ENCODE data around the gene EML1.
A peak's percentile ranks its signal among the peaks of the same experiment; 100 is the strongest.

The EML1 gene

GRCh38 chr14:99831303-99831702 is 38.1 kb downstream of the EML1 start:
- no peaks in the 10 kb centered on the region for H3K27me3 ChIP-seq (ENCODE audit: control insufficient read depth, insufficient read depth, low read length)
- WGBS (ENCODE audit: insufficient coverage, insufficient read length): no CpG with 5 or more reads among the region's 5 CpGs
- H3K4me1 ChIP-seq (ENCODE audit: control insufficient read depth, insufficient read depth, low read length): no peaks in the 10 kb centered on the region
- no peaks in the 10 kb centered on the region for H3K9me3 ChIP-seq (ENCODE audit: control insufficient read depth, insufficient read depth, low read length)
- H3K27ac ChIP-seq (ENCODE audit: low read length): no peak overlapping the region
- no peak overlapping the region for H3K4me3 ChIP-seq (ENCODE audit: low read length)
- no peak for DNase-seq (ENCODE audit: low read depth, low spot score)
- no peaks in the 10 kb centered on the region for H3K36me3 ChIP-seq (ENCODE audit: control insufficient read depth, insufficient read depth, low read length)

- Histone ChIP-seq H3K9me3 (ENCODE audit: control insufficient read depth, insufficient read depth, low read length) (no peaks in the 10 kb centered on the region), H3K36me3 (ENCODE audit: control insufficient read depth, insufficient read depth, low read length) (no peaks in the 10 kb centered on the region), H3K4me1 (ENCODE audit: control insufficient read depth, insufficient read depth, low read length) (peaks cover 1% of the 10 kb centered on the region; the same call in 1 of the 2 replicates), H3K27me3 (ENCODE audit: control insufficient read depth, insufficient read depth, low read length) (no peaks in the 10 kb centered on the region), H3K27ac (ENCODE audit: low read length) (no peak overlapping the region), H3K4me3 (ENCODE audit: low read length) (no peak overlapping the region)
- no CpG with 5 or more reads among the region's 8 CpGs for WGBS (ENCODE audit: insufficient coverage, insufficient read length)
- DNase-seq (ENCODE audit: low read depth, low spot score): no peak
These were observed 38.9 kb downstream of the EML1 start for GRCh38 chr14:99831903-99832685.

- H3K36me3 ChIP-seq (ENCODE audit: control insufficient read depth, insufficient read depth, low read length): no peaks in the 10 kb centered on the region
- no peaks in the 10 kb centered on the region for H3K27me3 ChIP-seq (ENCODE audit: control insufficient read depth, insufficient read depth, low read length)
- no peaks in the 10 kb centered on the region for H3K9me3 ChIP-seq (ENCODE audit: control insufficient read depth, insufficient read depth, low read length)
- no CpG with 5 or more reads among the region's 2 CpGs for WGBS (ENCODE audit: insufficient coverage, insufficient read length)
- no peak overlapping the region for H3K27ac ChIP-seq (ENCODE audit: low read length)
- DNase-seq (ENCODE audit: low read depth, low spot score): no peak
- H3K4me3 ChIP-seq (ENCODE audit: low read length): no peak overlapping the region
- H3K4me1 ChIP-seq (ENCODE audit: control insufficient read depth, insufficient read depth, low read length): peaks cover 4% of the 10 kb centered on the region; the same call in 1 of the 2 replicates
These were observed 44.6 kb downstream of the EML1 start for GRCh38 chr14:99837822-99838221.

- peaks cover 4% of the 10 kb centered on the region; the same call in 1 of the 2 replicates for H3K4me1 ChIP-seq (ENCODE audit: control insufficient read depth, insufficient read depth, low read length)
- no peak overlapping the region for H3K4me3 ChIP-seq (ENCODE audit: low read length)
- H3K36me3 ChIP-seq (ENCODE audit: control insufficient read depth, insufficient read depth, low read length): no peaks in the 10 kb centered on the region
- H3K27me3 ChIP-seq (ENCODE audit: control insufficient read depth, insufficient read depth, low read length): no peaks in the 10 kb centered on the region
- peak; percentile 45 for DNase-seq (ENCODE audit: low read depth, low spot score)
- H3K27ac ChIP-seq (ENCODE audit: low read length): no peak overlapping the region
- WGBS (ENCODE audit: insufficient coverage, insufficient read length): no CpG with 5 or more reads among the region's 14 CpGs
- H3K9me3 ChIP-seq (ENCODE audit: control insufficient read depth, insufficient read depth, low read length): no peaks in the 10 kb centered on the region
These were observed 45.5 kb downstream of the EML1 start for GRCh38 chr14:99838639-99839134.

GRCh38 chr14:99839696-99840095 is 46.5 kb downstream of the EML1 start:
- WGBS (ENCODE audit: insufficient coverage, insufficient read length): no CpG with 5 or more reads among the region's 8 CpGs
- Histone ChIP-seq H3K9me3 (ENCODE audit: control insufficient read depth, insufficient read depth, low read length) (no peaks in the 10 kb centered on the region), H3K27me3 (ENCODE audit: control insufficient read depth, insufficient read depth, low read length) (no peaks in the 10 kb centered on the region), H3K4me3 (ENCODE audit: low read length) (no peak overlapping the region), H3K4me1 (ENCODE audit: control insufficient read depth, insufficient read depth, low read length) (peaks cover 4% of the 10 kb centered on the region; the same call in 1 of the 2 replicates), H3K36me3 (ENCODE audit: control insufficient read depth, insufficient read depth, low read length) (no peaks in the 10 kb centered on the region), H3K27ac (ENCODE audit: low read length) (no peak overlapping the region)
- DNase-seq (ENCODE audit: low read depth, low spot score): no peak

GRCh38 chr14:99840265-99840664 is 47.1 kb downstream of the EML1 start:
- DNase-seq (ENCODE audit: low read depth, low spot score): no peak
- Histone ChIP-seq H3K4me1 (ENCODE audit: control insufficient read depth, insufficient read depth, low read length) (peaks cover 4% of the 10 kb centered on the region; the same call in 1 of the 2 replicates), H3K27me3 (ENCODE audit: control insufficient read depth, insufficient read depth, low read length) (no peaks in the 10 kb centered on the region), H3K4me3 (ENCODE audit: low read length) (no peak overlapping the region), H3K9me3 (ENCODE audit: control insufficient read depth, insufficient read depth, low read length) (no peaks in the 10 kb centered on the region), H3K27ac (ENCODE audit: low read length) (no peak overlapping the region), H3K36me3 (ENCODE audit: control insufficient read depth, insufficient read depth, low read length) (no peaks in the 10 kb centered on the region)
- no CpG with 5 or more reads among the region's 6 CpGs for WGBS (ENCODE audit: insufficient coverage, insufficient read length)

- WGBS (ENCODE audit: insufficient coverage, insufficient read length): no CpG with 5 or more reads among the region's 5 CpGs
- H3K9me3 ChIP-seq (ENCODE audit: control insufficient read depth, insufficient read depth, low read length): no peaks in the 10 kb centered on the region
- no peak for DNase-seq (ENCODE audit: low read depth, low spot score)
These were observed 47.6 kb downstream of the EML1 start for GRCh38 chr14:99840774-99841305.

GRCh38 chr14:99841436-99842071 is 48.3 kb downstream of the EML1 start:
- no peaks in the 10 kb centered on the region for H3K9me3 ChIP-seq (ENCODE audit: control insufficient read depth, insufficient read depth, low read length)
- H3K36me3 ChIP-seq (ENCODE audit: control insufficient read depth, insufficient read depth, low read length): no peaks in the 10 kb centered on the region
- peaks cover 4% of the 10 kb centered on the region; the same call in 1 of the 2 replicates for H3K4me1 ChIP-seq (ENCODE audit: control insufficient read depth, insufficient read depth, low read length)
- H3K4me3 ChIP-seq (ENCODE audit: low read length): no peak overlapping the region
- H3K27me3 ChIP-seq (ENCODE audit: control insufficient read depth, insufficient read depth, low read length): no peaks in the 10 kb centered on the region
- no peak overlapping the region for H3K27ac ChIP-seq (ENCODE audit: low read length)
- DNase-seq (ENCODE audit: low read depth, low spot score): no peak
- WGBS (ENCODE audit: insufficient coverage, insufficient read length): no CpG with 5 or more reads among the region's 9 CpGs

More at GRCh38 chr14:99840774-99841305, 47.6 kb downstream of the EML1 start:
- H3K36me3 ChIP-seq (ENCODE audit: control insufficient read depth, insufficient read depth, low read length): no peaks in the 10 kb centered on the region
- peaks cover 4% of the 10 kb centered on the region; the same call in 1 of the 2 replicates for H3K4me1 ChIP-seq (ENCODE audit: control insufficient read depth, insufficient read depth, low read length)
- no peak overlapping the region for H3K27ac ChIP-seq (ENCODE audit: low read length)
- no peaks in the 10 kb centered on the region for H3K27me3 ChIP-seq (ENCODE audit: control insufficient read depth, insufficient read depth, low read length)
- no peak overlapping the region for H3K4me3 ChIP-seq (ENCODE audit: low read length)

- Histone ChIP-seq H3K36me3 (ENCODE audit: control insufficient read depth, insufficient read depth, low read length) (no peaks in the 10 kb centered on the region), H3K27me3 (ENCODE audit: control insufficient read depth, insufficient read depth, low read length) (no peaks in the 10 kb centered on the region), H3K4me1 (ENCODE audit: control insufficient read depth, insufficient read depth, low read length) (peaks cover 3% of the 10 kb centered on the region; the same call in 1 of the 2 replicates), H3K4me3 (ENCODE audit: low read length) (no peak overlapping the region), H3K27ac (ENCODE audit: low read length) (no peak overlapping the region), H3K9me3 (ENCODE audit: control insufficient read depth, insufficient read depth, low read length) (no peaks in the 10 kb centered on the region)
- WGBS (ENCODE audit: insufficient coverage, insufficient read length): no CpG with 5 or more reads among the region's 1 CpG
- DNase-seq (ENCODE audit: low read depth, low spot score): no peak
These were observed 48.9 kb downstream of the EML1 start for GRCh38 chr14:99842141-99842540.

- H3K4me1 ChIP-seq (ENCODE audit: control insufficient read depth, insufficient read depth, low read length): no peaks in the 10 kb centered on the region
- no peak overlapping the region for H3K27ac ChIP-seq (ENCODE audit: low read length)
These were observed 53.6 kb downstream of the EML1 start for GRCh38 chr14:99846808-99847207.

More at GRCh38 chr14:99846808-99847207, 53.6 kb downstream of the EML1 start:
- Histone ChIP-seq H3K36me3 (ENCODE audit: control insufficient read depth, insufficient read depth, low read length) (no peaks in the 10 kb centered on the region), H3K27me3 (ENCODE audit: control insufficient read depth, insufficient read depth, low read length) (no peaks in the 10 kb centered on the region), H3K4me3 (ENCODE audit: low read length) (no peak overlapping the region), H3K9me3 (ENCODE audit: control insufficient read depth, insufficient read depth, low read length) (no peaks in the 10 kb centered on the region)
- no peak for DNase-seq (ENCODE audit: low read depth, low spot score)
